Testis (tissue), 2 donors: ENCODE measurements around the gene RELCH.

Experiments
- POLR2A ChIP-seq: fragments of 450-650 bp; IDR thresholded peaks from one replicate; pipeline ENCODE4 v1.6.1; 2017; ENCODE audit warnings: antibody characterized with exemption, mild to moderate bottlenecking, moderate library complexity
- TF ChIP-seq, protein P1 (sequence below), 3 experiments: fragments of 450-650 bp in 2 of 3; fragments of 200-600 bp in 1 of 3; sonication (generic) in 1 of 3; IDR thresholded peaks; one replicate each; pipeline ENCODE4 v1.5.1; 2016 to 2019; ENCODE audit warnings: antibody characterized with exemption in 3 of 3, mild to moderate bottlenecking in 2 of 3, moderate library complexity in 1 of 3

- TF ChIP-seq, protein P1, sequence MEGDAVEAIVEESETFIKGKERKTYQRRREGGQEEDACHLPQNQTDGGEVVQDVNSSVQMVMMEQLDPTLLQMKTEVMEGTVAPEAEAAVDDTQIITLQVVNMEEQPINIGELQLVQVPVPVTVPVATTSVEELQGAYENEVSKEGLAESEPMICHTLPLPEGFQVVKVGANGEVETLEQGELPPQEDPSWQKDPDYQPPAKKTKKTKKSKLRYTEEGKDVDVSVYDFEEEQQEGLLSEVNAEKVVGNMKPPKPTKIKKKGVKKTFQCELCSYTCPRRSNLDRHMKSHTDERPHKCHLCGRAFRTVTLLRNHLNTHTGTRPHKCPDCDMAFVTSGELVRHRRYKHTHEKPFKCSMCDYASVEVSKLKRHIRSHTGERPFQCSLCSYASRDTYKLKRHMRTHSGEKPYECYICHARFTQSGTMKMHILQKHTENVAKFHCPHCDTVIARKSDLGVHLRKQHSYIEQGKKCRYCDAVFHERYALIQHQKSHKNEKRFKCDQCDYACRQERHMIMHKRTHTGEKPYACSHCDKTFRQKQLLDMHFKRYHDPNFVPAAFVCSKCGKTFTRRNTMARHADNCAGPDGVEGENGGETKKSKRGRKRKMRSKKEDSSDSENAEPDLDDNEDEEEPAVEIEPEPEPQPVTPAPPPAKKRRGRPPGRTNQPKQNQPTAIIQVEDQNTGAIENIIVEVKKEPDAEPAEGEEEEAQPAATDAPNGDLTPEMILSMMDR (IDR thresholded peaks at IDR 0.05): no peak
- TF ChIP-seq POLR2A: no peak
These were observed 159.5 kb downstream of the RELCH start for GRCh38 chr18:62346333-62347088.
